22Rv1 (cell line): ENCODE data around the gene LSM7.
"Not testable (repeated sequence)": the region's sequence is repeated elsewhere in the genome, so short reads cannot be mapped to it uniquely, and the experiment has no call there.

Experiments used
- H3K27ac ChIP-seq: fragments of 450-650 bp; 2 replicates; pipeline ENCODE4 v1.5.1; 2017
- ZFX ChIP-seq: fragments of 450-650 bp; IDR thresholded peaks from 2 replicates; pipeline ENCODE4 v1.6.1; 2017; ENCODE audit warnings: antibody characterized with exemption, borderline replicate concordance
- TF ChIP-seq, protein P1 (sequence below): fragments of 450-650 bp; IDR thresholded peaks from 2 replicates; pipeline ENCODE4 v1.5.1; 2017; ENCODE audit warnings: mild to moderate bottlenecking

Gene LSM7

DNA sequence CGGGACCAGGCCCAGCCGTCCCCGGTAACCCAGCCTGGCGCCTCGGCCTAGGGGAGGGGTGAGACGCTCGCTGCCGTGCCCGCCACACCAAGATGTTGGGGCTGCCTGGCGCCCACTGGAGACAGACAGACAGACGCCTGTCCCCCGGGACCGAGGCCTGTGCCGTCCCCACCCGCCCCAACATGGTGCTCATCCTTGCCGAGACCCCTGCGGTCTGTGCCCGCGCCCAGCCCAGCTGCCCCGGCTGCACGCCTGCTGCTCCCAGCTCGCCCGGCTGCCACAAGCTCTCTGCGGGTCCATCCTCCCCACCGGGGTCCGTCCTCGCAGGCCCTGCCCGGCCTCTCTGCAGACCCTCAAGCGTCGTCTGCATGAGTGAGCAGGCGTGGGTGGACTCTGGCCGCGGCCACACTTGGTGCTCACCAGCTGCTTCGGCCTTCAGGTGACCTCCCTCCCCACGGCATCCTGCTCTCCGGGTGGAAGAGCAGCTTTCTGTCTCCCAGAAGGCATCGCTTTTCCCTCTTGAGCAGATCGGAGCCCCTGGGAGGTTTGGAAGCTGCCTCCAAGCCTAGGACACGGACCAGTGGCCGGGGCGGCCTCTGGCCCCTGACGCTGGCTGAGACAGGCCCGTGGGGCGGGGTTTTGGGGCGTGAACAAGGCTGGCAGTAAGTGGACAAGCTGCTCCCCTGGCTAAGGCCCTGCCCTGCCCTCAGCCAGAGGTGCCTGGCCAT is 24.9 kb upstream of the LSM7 start:
- H3K27ac ChIP-seq: no peak overlapping the region

DNA sequence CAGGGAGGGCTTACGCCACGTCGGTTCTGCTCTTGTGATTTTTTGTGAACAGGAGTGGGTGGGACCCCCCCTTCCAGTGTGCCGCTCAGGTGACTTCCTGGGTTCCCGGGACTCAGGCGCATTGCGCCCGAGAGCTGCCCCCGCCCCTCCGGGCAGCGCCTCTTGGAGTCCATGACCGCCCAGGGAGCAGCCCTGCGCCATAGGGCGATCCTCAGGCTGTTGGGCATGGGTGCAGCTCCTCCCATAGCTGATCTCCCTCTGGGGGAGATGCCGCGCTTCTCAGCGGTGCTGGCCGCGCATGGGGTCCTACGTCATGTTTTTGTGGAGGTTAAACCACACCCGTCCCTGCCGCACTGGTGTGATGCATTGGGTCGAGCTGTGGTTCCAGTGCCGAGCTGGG is 23.7 kb upstream of the LSM7 start:
- no peak overlapping the region for H3K27ac ChIP-seq
- no peak for TF ChIP-seq ZFX
- TF ChIP-seq, protein P1, sequence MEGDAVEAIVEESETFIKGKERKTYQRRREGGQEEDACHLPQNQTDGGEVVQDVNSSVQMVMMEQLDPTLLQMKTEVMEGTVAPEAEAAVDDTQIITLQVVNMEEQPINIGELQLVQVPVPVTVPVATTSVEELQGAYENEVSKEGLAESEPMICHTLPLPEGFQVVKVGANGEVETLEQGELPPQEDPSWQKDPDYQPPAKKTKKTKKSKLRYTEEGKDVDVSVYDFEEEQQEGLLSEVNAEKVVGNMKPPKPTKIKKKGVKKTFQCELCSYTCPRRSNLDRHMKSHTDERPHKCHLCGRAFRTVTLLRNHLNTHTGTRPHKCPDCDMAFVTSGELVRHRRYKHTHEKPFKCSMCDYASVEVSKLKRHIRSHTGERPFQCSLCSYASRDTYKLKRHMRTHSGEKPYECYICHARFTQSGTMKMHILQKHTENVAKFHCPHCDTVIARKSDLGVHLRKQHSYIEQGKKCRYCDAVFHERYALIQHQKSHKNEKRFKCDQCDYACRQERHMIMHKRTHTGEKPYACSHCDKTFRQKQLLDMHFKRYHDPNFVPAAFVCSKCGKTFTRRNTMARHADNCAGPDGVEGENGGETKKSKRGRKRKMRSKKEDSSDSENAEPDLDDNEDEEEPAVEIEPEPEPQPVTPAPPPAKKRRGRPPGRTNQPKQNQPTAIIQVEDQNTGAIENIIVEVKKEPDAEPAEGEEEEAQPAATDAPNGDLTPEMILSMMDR: no peak

More for the DNA sequence above, 24.9 kb upstream of the LSM7 start:
- TF ChIP-seq, protein P1: no peak
- TF ChIP-seq ZFX: no peak

DNA sequence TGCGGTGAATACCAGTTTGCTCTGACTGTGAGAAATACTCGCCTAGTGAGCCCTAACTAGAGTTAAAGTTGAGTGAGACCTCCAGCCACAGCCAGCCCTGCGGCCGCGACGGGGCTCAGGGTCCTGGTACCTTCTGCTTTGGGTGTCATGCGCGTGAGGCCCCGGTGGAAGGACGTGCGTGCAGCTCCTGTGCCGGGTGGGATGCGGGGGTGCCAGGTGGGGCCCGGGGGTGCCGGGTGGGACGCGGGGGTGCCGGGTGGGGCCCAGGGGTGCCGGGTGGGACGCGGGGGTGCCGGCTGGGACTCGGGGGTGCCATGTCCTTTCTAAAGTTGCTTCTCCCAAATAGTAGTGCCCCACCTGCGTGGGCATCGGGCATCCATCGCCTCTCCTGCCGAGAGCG is 23.2 kb upstream of the LSM7 start:
- TF ChIP-seq, protein P1: no peak

DNA sequence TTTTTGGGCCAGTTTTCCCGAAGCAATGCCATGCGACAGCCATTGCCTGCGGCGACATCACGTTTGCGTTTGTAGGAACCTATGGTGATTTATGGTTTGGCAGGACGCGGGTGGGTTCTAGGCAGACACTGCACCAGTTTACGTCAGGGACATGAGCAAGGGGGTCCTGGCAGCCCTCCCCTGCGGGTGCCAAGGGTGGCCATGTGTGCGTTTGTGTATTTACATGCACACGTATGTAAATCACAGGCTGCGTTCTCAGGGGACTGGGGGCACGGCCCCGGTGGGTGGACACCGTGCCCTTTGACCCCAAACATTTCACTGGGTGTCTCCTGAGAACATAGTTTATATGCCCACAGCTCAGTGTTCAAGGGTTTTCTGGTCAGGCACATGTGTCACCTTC is 22.3 kb upstream of the LSM7 start:
- H3K27ac ChIP-seq: no peak overlapping the region
- TF ChIP-seq, protein P1: no peak
- no peak for TF ChIP-seq ZFX

More for the DNA sequence above, 23.2 kb upstream of the LSM7 start:
- no peak overlapping the region for H3K27ac ChIP-seq

DNA sequence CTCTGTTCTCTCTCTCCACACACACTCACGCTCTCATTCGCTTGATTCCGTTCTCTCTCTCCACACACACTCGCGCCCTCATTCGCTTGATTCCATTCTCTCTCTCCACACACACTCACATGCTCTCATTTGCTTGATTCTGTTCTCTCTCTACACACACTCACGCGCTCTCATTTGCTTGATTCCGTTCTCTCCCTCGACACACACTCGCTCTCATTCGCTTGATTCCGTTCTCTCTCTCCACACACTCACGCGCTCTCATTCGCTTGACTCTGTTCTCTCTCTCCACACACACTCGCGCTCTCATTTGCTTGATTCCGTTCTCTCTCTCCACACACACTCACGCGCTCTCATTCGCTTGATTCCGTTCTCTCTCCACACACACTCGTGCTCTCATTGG is 21.4 kb upstream of the LSM7 start:
- not testable (repeated sequence) for H3K27ac ChIP-seq

DNA sequence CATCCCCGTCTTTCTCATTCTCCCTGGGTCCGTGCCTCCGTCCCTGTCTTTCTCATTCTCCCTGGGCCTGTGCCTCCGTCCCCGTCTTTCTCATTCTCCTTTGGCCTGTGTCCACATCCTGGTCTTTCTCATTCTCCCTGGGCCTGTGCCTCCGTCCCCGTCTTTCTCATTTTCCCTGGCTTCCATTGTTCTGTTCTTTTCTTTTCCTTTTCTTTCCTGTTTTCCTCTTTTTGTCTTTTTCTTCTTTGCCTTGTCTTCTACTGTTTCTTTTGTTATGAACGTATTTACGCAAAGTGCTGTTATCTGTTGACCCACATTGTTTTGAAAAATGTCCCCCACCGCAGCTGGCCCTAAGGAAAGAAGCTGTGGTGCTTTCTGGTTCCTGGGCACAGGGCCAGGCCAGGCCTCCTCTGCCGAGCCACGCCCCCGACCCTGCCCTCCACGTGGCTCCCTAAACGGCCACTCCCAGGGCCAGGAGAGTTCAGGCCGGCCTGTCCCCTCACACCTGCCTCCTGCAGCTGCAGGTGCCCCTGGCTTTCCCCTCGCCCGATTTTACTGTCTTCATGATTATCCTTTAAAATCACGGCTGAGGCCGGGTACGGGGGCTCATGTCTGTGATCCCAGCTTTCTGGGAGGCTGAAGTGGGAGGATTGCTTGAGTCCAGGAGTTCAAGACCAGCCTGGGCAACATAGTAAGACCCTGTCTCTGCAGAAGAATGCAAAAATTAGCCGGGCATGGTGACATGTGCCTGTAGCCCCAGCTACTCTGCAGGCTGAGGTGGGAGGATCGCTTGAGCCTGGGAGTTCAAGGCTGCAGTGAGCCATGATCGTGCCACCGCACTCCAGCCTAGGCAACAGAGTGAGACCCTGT is 17.6 kb upstream of the LSM7 start:
- peak overlapping the region; percentile 12; the same call in 1 of the 2 replicates for H3K27ac ChIP-seq
- TF ChIP-seq, protein P1: no peak
- no peak for TF ChIP-seq ZFX

DNA sequence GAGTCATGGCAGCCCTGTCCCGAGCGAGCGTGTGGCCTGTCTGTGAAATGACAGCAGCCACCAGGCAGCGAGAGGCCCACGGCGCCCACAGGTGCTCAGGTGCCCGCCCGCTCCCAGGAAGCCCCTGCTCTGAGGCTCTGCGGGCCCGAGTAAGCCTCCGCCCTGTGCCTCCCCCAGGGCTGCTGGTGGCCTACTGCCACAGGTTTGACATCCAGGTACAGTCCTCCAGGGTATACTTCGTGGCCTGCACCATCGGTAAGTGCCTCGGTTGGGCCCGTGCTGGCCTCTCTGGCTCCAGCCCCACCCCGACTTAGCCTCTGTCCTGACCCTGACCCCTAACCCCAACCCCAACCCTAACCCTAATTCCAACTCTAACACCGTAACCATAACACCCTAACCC is 16.7 kb upstream of the LSM7 start:
- no peak overlapping the region for H3K27ac ChIP-seq
- TF ChIP-seq ZFX: no peak
- TF ChIP-seq, protein P1: no peak
